HG02840 (cell line): ENCODE results near the gene PCDHGA10.
"Not testable (repeated sequence)": the region's sequence is repeated elsewhere in the genome, so short reads cannot be mapped to it uniquely, and the experiment has no call there.

ENCODE experiments used
- ATAC-seq: cut with Tn5 transposase; IDR thresholded peaks from one replicate; pipeline ENCODE4 v1.9.1; 2021; ENCODE audit warnings: mild to moderate bottlenecking, moderate library complexity, moderate number of reproducible peaks; ENCODE audit not compliant: unreplicated experiment, low FRiP score

PCDHGA10 gene

DNA sequence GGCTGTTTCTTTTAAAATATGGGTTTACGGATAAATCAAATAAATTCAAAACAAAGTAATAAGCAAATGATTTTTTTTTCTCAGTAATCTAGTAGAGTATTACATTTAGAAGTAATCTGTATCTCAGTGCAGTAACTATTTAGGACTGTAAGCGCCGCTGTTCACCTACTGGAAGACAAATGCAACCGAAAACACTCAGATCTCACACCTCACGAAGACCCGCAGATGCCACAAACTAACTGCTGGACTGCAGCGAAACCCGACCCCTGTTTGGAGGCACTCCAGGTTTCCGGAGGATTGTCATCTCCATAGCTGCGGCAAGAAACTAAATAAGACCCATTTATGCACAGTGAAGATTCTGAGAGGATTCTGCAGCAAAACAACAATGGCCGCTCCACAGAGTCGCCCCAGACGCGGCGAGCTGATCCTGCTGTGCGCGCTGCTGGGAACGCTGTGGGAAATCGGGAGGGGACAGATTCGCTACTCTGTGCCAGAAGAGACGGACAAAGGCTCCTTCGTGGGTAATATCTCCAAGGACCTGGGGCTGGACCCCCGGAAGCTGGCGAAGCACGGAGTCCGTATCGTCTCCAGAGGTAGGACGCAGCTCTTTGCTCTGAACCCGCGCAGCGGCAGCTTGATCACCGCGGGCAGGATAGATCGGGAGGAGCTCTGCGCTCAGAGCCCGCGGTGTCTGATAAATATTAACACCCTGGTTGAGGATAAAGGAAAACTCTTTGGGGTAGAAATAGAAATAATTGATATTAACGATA is 20.2 kb upstream of the PCDHGA10 start, which contains the start of gene PCDHGA8:
PCDHGA8 (plus strand) TSS at position 205 of the 770 bp plus-strand sequence; CDS start at position 386, 181 bp downstream.
- no peak for ATAC-seq

DNA sequence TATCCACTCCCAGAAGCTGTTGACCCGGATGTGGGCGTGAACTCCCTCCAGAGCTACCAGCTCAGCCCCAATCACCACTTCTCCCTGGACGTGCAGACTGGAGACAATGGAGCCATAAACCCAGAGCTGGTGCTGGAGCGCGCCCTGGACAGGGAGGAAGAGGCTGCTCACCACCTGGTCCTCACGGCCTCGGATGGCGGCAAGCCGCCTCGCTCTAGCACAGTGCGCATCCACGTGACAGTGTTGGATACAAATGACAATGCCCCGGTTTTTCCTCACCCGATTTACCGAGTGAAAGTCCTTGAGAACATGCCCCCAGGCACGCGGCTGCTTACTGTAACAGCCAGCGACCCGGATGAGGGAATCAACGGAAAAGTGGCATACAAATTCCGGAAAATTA is 19.5 kb upstream of the PCDHGA10 start:
- no peak for ATAC-seq

DNA sequence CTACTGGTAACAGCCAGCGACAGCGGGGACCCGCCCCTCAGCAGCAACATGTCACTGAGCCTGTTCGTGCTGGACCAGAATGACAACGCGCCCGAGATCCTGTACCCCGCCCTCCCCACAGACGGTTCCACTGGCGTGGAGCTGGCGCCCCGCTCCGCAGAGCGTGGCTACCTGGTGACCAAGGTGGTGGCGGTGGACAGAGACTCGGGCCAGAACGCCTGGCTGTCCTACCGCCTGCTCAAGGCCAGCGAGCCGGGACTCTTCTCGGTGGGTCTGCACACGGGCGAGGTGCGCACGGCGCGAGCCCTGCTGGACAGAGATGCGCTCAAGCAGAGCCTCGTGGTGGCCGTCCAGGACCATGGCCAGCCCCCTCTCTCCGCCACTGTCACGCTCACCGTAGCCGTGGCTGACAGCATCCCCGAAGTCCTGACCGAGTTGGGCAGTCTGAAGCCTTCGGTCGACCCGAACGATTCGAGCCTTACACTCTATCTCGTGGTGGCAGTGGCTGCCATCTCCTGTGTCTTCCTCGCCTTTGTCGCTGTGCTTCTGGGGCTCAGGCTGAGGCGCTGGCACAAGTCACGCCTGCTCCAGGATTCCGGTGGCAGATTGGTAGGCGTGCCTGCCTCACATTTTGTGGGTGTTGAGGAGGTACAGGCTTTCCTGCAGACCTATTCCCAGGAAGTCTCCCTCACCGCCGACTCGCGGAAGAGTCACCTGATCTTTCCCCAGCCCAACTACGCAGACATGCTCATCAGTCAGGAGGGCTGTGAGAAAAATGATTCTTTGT is 18.2 kb upstream of the PCDHGA10 start:
- ATAC-seq, result not testable (repeated sequence)

DNA sequence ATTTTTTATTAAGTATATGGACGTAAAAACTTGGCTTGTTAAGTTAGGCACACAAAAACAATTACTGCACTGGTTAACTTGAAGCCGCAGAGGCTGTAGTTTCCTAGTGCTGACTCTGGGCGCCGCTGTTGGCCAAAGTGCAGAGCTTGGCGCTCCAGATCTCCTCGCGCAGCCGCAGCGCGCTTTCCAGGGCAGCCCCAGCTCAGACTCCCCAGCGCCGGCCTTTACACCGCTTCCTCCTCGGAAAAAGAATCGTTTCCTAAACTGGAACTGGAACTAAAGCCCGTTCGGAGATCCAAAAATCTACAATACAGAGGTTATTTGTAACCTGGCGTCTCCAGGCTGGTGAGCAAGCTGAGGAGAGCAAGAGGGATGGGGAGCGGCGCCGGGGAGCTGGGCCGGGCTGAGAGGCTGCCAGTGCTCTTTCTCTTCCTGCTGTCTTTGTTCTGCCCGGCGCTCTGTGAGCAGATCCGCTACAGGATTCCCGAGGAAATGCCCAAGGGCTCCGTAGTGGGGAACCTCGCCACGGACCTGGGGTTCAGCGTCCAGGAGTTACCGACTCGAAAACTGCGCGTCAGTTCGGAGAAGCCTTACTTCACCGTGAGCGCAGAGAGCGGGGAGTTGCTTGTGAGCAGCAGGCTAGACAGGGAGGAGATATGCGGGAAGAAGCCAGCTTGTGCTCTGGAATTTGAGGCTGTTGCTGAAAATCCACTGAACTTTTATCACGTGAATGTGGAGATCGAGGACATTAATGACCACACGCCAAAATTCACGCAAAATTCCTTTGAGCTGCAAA is 14.8 kb upstream of the PCDHGA10 start, which contains the start of gene PCDHGB5:
PCDHGB5 (plus strand) TSS at position 192 of the 796 bp plus-strand sequence; CDS start at position 373, 181 bp downstream.
- not testable (repeated sequence) for ATAC-seq

DNA sequence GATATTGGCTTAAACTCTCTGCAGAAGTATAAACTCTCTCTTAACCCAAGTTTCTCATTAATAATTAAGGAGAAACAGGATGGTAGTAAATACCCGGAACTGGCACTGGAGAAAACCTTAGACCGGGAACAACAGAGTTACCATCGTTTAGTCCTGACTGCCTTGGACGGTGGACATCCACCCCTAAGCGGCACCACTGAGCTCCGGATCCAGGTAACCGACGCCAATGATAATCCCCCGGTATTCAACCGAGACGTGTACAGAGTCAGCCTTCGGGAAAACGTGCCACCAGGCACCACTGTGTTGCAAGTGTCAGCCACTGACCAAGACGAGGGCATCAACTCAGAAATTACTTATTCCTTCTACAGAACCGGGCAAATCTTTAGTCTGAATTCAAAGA is 14.2 kb upstream of the PCDHGA10 start:
- no peak for ATAC-seq

- no peak for ATAC-seq
Observed at GRCh38 chr5:141399555-141400258, 13.1 kb upstream of the PCDHGA10 start.

- ATAC-seq, result no peak
Observed at GRCh38 chr5:141402553-141403243, 10.1 kb upstream of the PCDHGA10 start, which contains the start of gene PCDHGA9. Gene PCDHGA9 (plus strand): TSS chr5:141402778. CDS start chr5:141402953, 175 bp downstream.

GRCh38 chr5:141403387-141403786 is 9.4 kb upstream of the PCDHGA10 start:
- no peak for ATAC-seq

GRCh38 chr5:141407790-141408505 is 4.8 kb upstream of the PCDHGA10 start, which contains the start of gene PCDHGB6:
Gene PCDHGB6 (plus strand): TSS chr5:141408021. CDS start chr5:141408203, 182 bp downstream.
- ATAC-seq, result not testable (repeated sequence)

DNA sequence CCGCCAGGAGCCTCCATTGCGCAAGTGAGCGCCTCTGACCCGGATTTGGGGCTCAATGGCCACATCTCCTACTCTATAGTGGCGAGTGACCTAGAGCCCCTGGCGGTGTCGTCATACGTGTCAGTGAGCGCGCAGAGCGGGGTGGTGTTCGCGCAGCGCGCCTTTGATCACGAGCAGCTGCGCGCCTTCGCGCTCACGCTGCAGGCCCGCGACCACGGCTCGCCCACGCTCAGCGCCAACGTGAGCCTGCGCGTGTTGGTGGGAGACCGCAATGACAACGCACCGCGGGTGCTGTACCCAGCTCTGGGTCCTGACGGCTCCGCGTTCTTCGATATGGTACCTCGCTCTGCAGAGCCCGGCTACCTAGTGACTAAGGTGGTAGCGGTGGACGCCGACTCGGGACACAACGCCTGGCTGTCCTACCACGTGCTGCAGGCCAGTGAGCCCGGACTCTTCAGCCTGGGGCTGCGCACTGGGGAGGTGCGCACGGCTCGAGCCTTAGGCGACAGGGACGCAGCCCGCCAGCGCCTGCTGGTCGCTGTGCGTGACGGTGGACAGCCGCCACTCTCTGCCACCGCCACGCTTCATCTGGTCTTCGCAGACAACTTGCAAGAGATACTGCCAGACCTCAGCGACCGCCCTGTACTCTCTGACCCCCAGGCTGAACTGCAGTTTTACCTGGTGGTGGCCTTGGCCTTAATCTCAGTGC is 3.0 kb upstream of the PCDHGA10 start:
- no peak for ATAC-seq

- ATAC-seq, result no peak
Observed at GRCh38 chr5:141411575-141411974, 1.2 kb upstream of the PCDHGA10 start.

DNA sequence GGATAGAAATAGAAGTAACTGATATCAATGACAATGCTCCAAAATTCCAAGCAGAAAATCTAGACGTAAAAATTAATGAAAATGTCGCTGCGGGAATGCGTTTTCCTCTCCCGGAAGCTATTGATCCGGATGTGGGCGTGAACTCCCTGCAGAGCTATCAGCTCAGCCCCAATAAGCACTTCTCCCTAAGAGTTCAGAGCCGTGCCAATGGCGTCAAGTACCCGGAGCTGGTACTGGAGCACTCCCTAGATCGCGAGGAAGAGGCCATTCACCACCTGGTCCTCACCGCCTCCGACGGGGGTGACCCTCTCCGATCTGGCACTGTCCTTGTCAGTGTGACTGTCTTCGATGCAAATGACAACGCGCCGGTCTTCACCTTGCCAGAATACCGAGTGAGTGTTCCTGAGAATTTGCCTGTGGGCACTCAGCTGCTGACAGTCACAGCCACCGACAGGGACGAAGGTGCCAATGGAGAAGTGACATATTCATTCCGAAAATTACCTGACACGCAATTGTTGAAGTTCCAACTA is 818 bp downstream of the PCDHGA10 start:
- ATAC-seq, result no peak

DNA sequence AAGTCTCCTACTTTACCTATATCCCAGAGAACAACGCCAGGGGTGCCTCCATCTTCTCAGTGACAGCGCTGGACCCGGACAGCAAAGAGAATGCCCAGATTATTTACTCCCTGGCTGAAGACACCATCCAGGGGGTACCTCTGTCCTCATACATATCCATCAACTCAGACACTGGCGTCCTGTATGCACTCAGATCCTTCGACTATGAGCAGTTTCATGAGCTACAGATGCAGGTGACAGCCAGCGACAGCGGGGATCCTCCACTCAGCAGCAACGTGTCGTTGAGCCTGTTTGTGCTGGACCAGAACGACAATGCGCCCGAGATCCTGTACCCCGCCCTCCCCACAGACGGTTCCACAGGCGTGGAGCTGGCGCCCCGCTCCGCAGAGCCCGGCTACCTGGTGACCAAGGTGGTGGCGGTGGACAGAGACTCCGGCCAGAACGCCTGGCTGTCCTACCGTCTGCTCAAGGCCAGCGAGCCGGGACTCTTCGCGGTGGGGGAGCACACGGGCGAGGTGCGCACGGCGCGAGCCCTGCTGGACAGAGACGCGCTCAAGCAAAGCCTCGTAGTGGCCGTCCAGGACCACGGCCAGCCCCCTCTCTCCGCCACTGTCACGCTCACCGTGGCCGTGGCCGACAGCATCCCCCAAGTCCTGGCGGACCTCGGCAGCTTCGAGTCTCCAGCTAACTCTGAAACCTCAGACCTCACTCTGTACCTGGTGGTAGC is 1.9 kb downstream of the PCDHGA10 start:
- not testable (repeated sequence) for ATAC-seq

DNA sequence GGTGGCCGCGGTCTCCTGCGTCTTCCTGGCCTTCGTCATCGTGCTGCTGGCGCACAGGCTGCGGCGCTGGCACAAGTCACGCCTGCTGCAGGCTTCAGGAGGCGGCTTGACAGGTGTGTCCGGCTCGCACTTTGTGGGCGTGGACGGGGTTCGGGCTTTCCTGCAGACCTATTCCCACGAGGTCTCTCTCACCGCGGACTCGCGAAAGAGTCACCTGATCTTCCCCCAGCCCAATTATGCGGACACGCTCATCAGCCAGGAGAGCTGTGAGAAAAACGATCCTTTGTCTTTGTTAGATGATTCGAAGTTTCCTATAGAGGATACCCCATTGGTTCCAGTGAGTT is 2.5 kb downstream of the PCDHGA10 start:
- ATAC-seq, result not testable (repeated sequence)

DNA sequence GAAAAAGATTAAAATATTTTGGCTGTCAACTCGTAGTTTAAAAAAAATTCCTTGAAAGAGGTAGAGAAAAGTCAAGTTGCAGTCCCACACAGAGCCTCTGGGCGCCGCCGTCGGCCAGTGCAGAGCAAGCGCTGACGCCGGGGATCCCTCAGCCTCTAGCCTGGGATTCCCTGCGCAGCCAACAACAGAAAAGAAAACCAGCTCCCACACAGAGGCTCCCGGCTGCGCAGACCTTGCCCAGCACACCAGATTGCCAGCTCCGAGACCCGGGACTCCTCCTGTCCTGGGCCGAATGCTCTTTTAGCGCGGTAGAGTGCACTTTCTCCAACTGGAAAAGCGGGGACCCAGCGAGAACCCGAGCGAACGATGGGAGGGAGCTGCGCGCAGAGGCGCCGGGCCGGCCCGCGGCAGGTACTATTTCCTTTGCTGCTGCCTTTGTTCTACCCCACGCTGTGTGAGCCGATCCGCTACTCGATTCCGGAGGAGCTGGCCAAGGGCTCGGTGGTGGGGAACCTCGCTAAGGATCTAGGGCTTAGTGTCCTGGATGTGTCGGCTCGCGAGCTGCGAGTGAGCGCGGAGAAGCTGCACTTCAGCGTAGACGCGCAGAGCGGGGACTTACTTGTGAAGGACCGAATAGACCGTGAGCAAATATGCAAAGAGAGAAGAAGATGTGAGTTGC is 4.8 kb downstream of the PCDHGA10 start, which contains the start of gene PCDHGB7:
PCDHGB7 (plus strand) TSS at position 184 of the 679 bp plus-strand sequence; CDS start at position 367, 183 bp downstream.
- ATAC-seq, result not testable (repeated sequence)
